ENCODE data around the gene MUC4. TPM values are rescaled to one million over a fixed set of nuclear protein-coding genes. Genes with fewer than 3 reads are reported as not detected.

MUC4 gene
- total and polyA plus RNA-seq, 9 of the 15 experiments (the other 6 are each of a cell fraction or from before 2014, with no cell fraction given), result under 0.01 to 0.21 (median 0.10) TPM; not detected in 4

DNA sequence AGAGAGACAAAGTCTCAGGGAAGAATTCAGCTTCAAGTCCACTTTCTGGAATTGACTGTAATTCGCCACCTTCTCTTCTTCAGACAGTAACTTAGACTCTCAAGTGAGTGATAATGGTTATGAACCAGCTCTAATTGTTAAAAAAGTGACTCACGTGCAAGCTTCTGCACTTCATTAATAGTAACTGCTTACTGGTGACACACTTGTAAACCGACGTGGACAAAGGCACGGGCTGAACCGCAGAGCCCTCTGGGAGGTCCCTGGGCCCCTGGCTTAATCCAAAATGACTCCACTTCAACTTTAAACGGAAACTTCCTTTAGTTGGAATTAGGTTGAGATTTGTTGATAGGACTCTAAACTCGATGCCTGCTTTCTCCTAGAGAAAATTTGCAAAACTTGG is 17.0 kb downstream of the MUC4 start:
- Histone ChIP-seq H3K4me2 (ENCODE audit: insufficient read depth, low read length) (no peak overlapping the region), H3K9ac (ENCODE audit: insufficient read depth in 1 of 2, low read depth in 2 of 2, low read length in 2 of 2) (no peak overlapping the region), H3K9me3 (replicated peaks; ENCODE audit: control insufficient read depth, insufficient read depth, low read depth, low read length) (no peaks in the 10 kb centered on the region), H3K79me2 (ENCODE audit: control insufficient read depth, insufficient read depth, low read length) (no peaks in the 10 kb centered on the region), H3K36me3 (ENCODE audit: control insufficient read depth, insufficient read depth, low read length) (no peaks in the 10 kb centered on the region), H4K20me1 (replicated peaks; ENCODE audit: control insufficient read depth, insufficient read depth, low read length) (no peaks in the 10 kb centered on the region), H3K4me3 (no peak overlapping the region), H3K27me3 (ENCODE audit: control insufficient read depth in 2 of 2, insufficient read depth in 2 of 2, low read length in 2 of 2) (peaks cover 3 to 8% of the 10 kb centered on the region in 2 experiments), H2AFZ (ENCODE audit: low read depth, low read length) (peak overlapping the region; percentile 73), H3K27ac (ENCODE audit: extremely low read depth, low read depth, low read length) (no peak overlapping the region), H3K4me1 (replicated peaks in 1 of 2; ENCODE audit: control insufficient read depth in 2 of 2, insufficient read depth in 2 of 2, low read length in 2 of 2) (peaks cover 0 to 5% of the 10 kb centered on the region in 2 experiments; a peak in 1 of 5 replicates), H3K9me1 (ENCODE audit: control insufficient read depth, insufficient read depth, low read length) (no peaks in the 10 kb centered on the region)
- intact Hi-C loops (cut with micrococcal nuclease) (no loop called here), in situ Hi-C loops (cut with MboI) (no loop called here)
- peak; percentile 81 for ATAC-seq
- 8% methylated on average over 8 of the region's 8 CpGs for WGBS (ENCODE audit: insufficient coverage, low coverage, missing lambda C conversion rate)
- FAIRE-seq, result no peak
- ChIA-PET CTCF (ENCODE audit: low intra/inter-chr PET ratio) (no interaction called here), POLR2A (interaction anchor here (1.1 kb wide), 2 partner anchors 9 to 10 kb away, joined by 3 to 5 read pairs; no protein-coding TSS in a partner anchor)
- DNase-seq (ENCODE audit: extremely low read depth in 1 of 4, low spot score in 3 of 4), result peak in 1 of 4 experiments; percentile 23
- BruUV-seq (replicated peaks), result no TSS peak
- no peak for TF ChIP-seq ELF1 (tag; IDR thresholded peaks at IDR 0.05)
- TF ChIP-seq MCM7 (IDR thresholded peaks at IDR 0.05), result no peak
- TF ChIP-seq MAZ (CRISPR knock-in tag; conservative IDR thresholded peaks at IDR 0.05 in 1 of 2, IDR thresholded peaks at IDR 0.05 in 1 of 2), result 0 out of 4 replicates have a peak, but pooled peaks of 1 of the 2 experiments have one; percentile 6
- no peak for TF ChIP-seq XRCC4 (IDR thresholded peaks at IDR 0.05; ENCODE audit: extremely low read depth, insufficient read depth, insufficient read length)
- no peak for TF ChIP-seq FUS (optimal IDR thresholded peaks at IDR 0.05; ENCODE audit: low read depth, low read length)
- no peak for TF ChIP-seq ZNF830 (CRISPR knock-in tag; IDR thresholded peaks at IDR 0.05)
- no peak for TF ChIP-seq JUNB (CRISPR knock-in tag; conservative IDR thresholded peaks at IDR 0.05)
- TF ChIP-seq, protein P1, sequence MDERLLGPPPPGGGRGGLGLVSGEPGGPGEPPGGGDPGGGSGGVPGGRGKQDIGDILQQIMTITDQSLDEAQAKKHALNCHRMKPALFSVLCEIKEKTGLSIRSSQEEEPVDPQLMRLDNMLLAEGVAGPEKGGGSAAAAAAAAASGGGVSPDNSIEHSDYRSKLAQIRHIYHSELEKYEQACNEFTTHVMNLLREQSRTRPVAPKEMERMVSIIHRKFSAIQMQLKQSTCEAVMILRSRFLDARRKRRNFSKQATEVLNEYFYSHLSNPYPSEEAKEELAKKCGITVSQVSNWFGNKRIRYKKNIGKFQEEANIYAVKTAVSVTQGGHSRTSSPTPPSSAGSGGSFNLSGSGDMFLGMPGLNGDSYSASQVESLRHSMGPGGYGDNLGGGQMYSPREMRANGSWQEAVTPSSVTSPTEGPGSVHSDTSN (CRISPR knock-in tag; IDR thresholded peaks at IDR 0.05; ENCODE audit: low read depth), result no peak
- TF ChIP-seq, protein P1 (tag; conservative IDR thresholded peaks at IDR 0.05; ENCODE audit: low read depth), result no peak
- TF ChIP-seq, protein P2, sequence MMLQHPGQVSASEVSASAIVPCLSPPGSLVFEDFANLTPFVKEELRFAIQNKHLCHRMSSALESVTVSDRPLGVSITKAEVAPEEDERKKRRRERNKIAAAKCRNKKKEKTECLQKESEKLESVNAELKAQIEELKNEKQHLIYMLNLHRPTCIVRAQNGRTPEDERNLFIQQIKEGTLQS (IDR thresholded peaks at IDR 0.05), result no peak
- TF ChIP-seq, protein P2 (CRISPR knock-in tag; conservative IDR thresholded peaks at IDR 0.05), result no peak
- TF ChIP-seq KAT8 (IDR thresholded peaks at IDR 0.05; ENCODE audit: low read depth), result no peak
- no peak for TF ChIP-seq CC2D1A (IDR thresholded peaks at IDR 0.05)
- no peak for TF ChIP-seq THRAP3 (IDR thresholded peaks at IDR 0.05; ENCODE audit: borderline replicate concordance)
- no peak for TF ChIP-seq MTA2 (IDR thresholded peaks at IDR 0.05; ENCODE audit: low read depth)
- no peak for TF ChIP-seq CREBBP (IDR thresholded peaks at IDR 0.05; ENCODE audit: low read depth, low read length)
- TF ChIP-seq L3MBTL2 (IDR thresholded peaks at IDR 0.05), result peak; percentile 63
- TF ChIP-seq SOX6 (IDR thresholded peaks at IDR 0.05), result peak; percentile 28; the same call in 1 of the 2 replicates
- TF ChIP-seq BHLHE40 (IDR thresholded peaks at IDR 0.05; ENCODE audit: low read length), result peak; percentile 83
- TF ChIP-seq, protein P3, sequence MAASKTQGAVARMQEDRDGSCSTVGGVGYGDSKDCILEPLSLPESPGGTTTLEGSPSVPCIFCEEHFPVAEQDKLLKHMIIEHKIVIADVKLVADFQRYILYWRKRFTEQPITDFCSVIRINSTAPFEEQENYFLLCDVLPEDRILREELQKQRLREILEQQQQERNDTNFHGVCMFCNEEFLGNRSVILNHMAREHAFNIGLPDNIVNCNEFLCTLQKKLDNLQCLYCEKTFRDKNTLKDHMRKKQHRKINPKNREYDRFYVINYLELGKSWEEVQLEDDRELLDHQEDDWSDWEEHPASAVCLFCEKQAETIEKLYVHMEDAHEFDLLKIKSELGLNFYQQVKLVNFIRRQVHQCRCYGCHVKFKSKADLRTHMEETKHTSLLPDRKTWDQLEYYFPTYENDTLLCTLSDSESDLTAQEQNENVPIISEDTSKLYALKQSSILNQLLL (CRISPR knock-in tag; IDR thresholded peaks at IDR 0.05; ENCODE audit: borderline replicate concordance), result no peak
- no peak for TF ChIP-seq MEIS2 (IDR thresholded peaks at IDR 0.05; ENCODE audit: partially characterized antibody)
- no peak for TF ChIP-seq RBM22 (IDR thresholded peaks at IDR 0.05; ENCODE audit: low read depth, low read length, poor library complexity, severe bottlenecking)

Measured in K562 (cell line).